ENCODE measurements around the gene RMRP.

RMRP gene

GRCh38 chr9:35687306-35687705, 29.5 kb upstream of the RMRP start:
- Histone ChIP-seq H3F3A (ENCODE audit: insufficient read depth) (no peaks in the 10 kb centered on the region), H3K4me3 (ENCODE audit: insufficient read depth, low read length, poor library complexity, severe bottlenecking) (no peak overlapping the region), H3K9me3 (ENCODE audit: insufficient read depth, low read length) (no peaks in the 10 kb centered on the region), H3K9ac (ENCODE audit: low read length) (no peak overlapping the region), H3K27ac (ENCODE audit: low read depth, low read length) (no peak overlapping the region), H4K20me1 (ENCODE audit: low read depth, low read length) (no peaks in the 10 kb centered on the region), H3K79me2 (ENCODE audit: insufficient read depth, low read length) (no peaks in the 10 kb centered on the region), H3K27me3 (ENCODE audit: low read length) (no peaks in the 10 kb centered on the region), H3K9me2 (replicated peaks; ENCODE audit: insufficient read depth, low read length) (no peaks in the 10 kb centered on the region), H2AFZ (ENCODE audit: low read depth, low read length, severe bottlenecking) (no peak overlapping the region), H3K36me3 (ENCODE audit: low read length) (no peaks in the 10 kb centered on the region), H3K4me2 (ENCODE audit: low read depth, low read length, poor library complexity, severe bottlenecking) (no peak overlapping the region)
- TF ChIP-seq EZH2phosphoT487 (conservative IDR thresholded peaks at IDR 0.05; ENCODE audit: low read length) (no peak), CTCF (IDR thresholded peaks at IDR 0.05; ENCODE audit: insufficient read depth, low read length, poor library complexity, severe bottlenecking) (no peak)

- Histone ChIP-seq H3K27me3 (ENCODE audit: low read length) (no peaks in the 10 kb centered on the region), H3K9ac (ENCODE audit: low read length) (no peak overlapping the region), H4K20me1 (ENCODE audit: low read depth, low read length) (no peaks in the 10 kb centered on the region), H3K9me2 (replicated peaks; ENCODE audit: insufficient read depth, low read length) (no peaks in the 10 kb centered on the region), H2AFZ (ENCODE audit: low read depth, low read length, severe bottlenecking) (no peak overlapping the region), H3K79me2 (ENCODE audit: insufficient read depth, low read length) (no peaks in the 10 kb centered on the region), H3F3A (ENCODE audit: insufficient read depth) (no peaks in the 10 kb centered on the region), H3K4me3 (ENCODE audit: insufficient read depth, low read length, poor library complexity, severe bottlenecking) (no peak overlapping the region), H3K4me2 (ENCODE audit: low read depth, low read length, poor library complexity, severe bottlenecking) (no peak overlapping the region), H3K9me3 (ENCODE audit: insufficient read depth, low read length) (no peaks in the 10 kb centered on the region), H3K27ac (ENCODE audit: low read depth, low read length) (no peak overlapping the region), H3K36me3 (ENCODE audit: low read length) (no peaks in the 10 kb centered on the region)
- no peak for TF ChIP-seq CTCF (IDR thresholded peaks at IDR 0.05; ENCODE audit: insufficient read depth, low read length, poor library complexity, severe bottlenecking)
- TF ChIP-seq EZH2phosphoT487 (conservative IDR thresholded peaks at IDR 0.05; ENCODE audit: low read length): no peak
Measured at GRCh38 chr9:35686222-35687203, 28.7 kb upstream of the RMRP start.

GRCh38 chr9:35685506-35685905, 27.7 kb upstream of the RMRP start:
- H3K9me3 ChIP-seq (ENCODE audit: insufficient read depth, low read length): no peaks in the 10 kb centered on the region
- H3K9me2 ChIP-seq (replicated peaks; ENCODE audit: insufficient read depth, low read length): no peaks in the 10 kb centered on the region
- TF ChIP-seq EZH2phosphoT487 (conservative IDR thresholded peaks at IDR 0.05; ENCODE audit: low read length): no peak
- no peak for TF ChIP-seq CTCF (IDR thresholded peaks at IDR 0.05; ENCODE audit: insufficient read depth, low read length, poor library complexity, severe bottlenecking)
- H3K79me2 ChIP-seq (ENCODE audit: insufficient read depth, low read length): no peaks in the 10 kb centered on the region
- no peaks in the 10 kb centered on the region for H3K27me3 ChIP-seq (ENCODE audit: low read length)
- H3F3A ChIP-seq (ENCODE audit: insufficient read depth): no peaks in the 10 kb centered on the region
- H4K20me1 ChIP-seq (ENCODE audit: low read depth, low read length): no peaks in the 10 kb centered on the region
- no peak overlapping the region for H3K4me2 ChIP-seq (ENCODE audit: low read depth, low read length, poor library complexity, severe bottlenecking)
- no peak overlapping the region for H3K9ac ChIP-seq (ENCODE audit: low read length)
- H2AFZ ChIP-seq (ENCODE audit: low read depth, low read length, severe bottlenecking): no peak overlapping the region
- no peak overlapping the region for H3K27ac ChIP-seq (ENCODE audit: low read depth, low read length)
- H3K4me3 ChIP-seq (ENCODE audit: insufficient read depth, low read length, poor library complexity, severe bottlenecking): no peak overlapping the region
- H3K36me3 ChIP-seq (ENCODE audit: low read length): no peaks in the 10 kb centered on the region

Measured in SU-DHL-6 (cell line).